HepG2 (cell line): Measurements from ENCODE around the gene SRXN1. TPM values are rescaled to one million over a fixed set of nuclear protein-coding genes. Genes with fewer than 3 reads are reported as not detected.

Source experiments
- AHDC1 ChIP-seq: sonication (generic); formaldehyde crosslinking; IDR thresholded peaks from 2 replicates; pipeline ENCODE4 v1.5.1; 2020; ENCODE audit warnings: mild to moderate bottlenecking, missing genetic modification reagents, borderline replicate concordance
- CBFB ChIP-seq: sonication (generic); formaldehyde crosslinking; IDR thresholded peaks from 2 replicates; pipeline ENCODE4 v1.4.0; 2020; ENCODE audit warnings: missing genetic modification reagents
- GTF3A ChIP-seq: sonication (generic); formaldehyde crosslinking; conservative IDR thresholded peaks from 2 replicates; pipeline ENCODE4 v1.4.0; 2020; ENCODE audit warnings: mild to moderate bottlenecking, missing genetic modification reagents
- HNRNPH1 ChIP-seq: fragments of 200-400 bp; formaldehyde crosslinking; optimal IDR thresholded peaks from 2 replicates; pipeline ENCODE3; 2017; ENCODE audit warnings: mild to moderate bottlenecking, low read depth, low read length
- MLLT10 ChIP-seq: sonication (generic); formaldehyde crosslinking; IDR thresholded peaks from 2 replicates; pipeline ENCODE4 v1.4.0; 2020; ENCODE audit warnings: missing genetic modification reagents
- NR1H2 ChIP-seq: sonication (generic); formaldehyde crosslinking; IDR thresholded peaks from 2 replicates; pipeline ENCODE4 v1.8.1; 2022; ENCODE audit warnings: low read depth, missing genetic modification reagents, borderline replicate concordance
- PCBP1 ChIP-seq: fragments of 200-400 bp; formaldehyde crosslinking; IDR thresholded peaks from 2 replicates; pipeline ENCODE4 v1.6.1; 2017; ENCODE audit warnings: mild to moderate bottlenecking, low read depth, low read length, borderline replicate concordance
- RFX1 ChIP-seq: fragments of 450-650 bp; IDR thresholded peaks from 2 replicates; pipeline ENCODE4 v1.6.1; 2017
- TFDP2 ChIP-seq: sonication (generic); formaldehyde crosslinking; IDR thresholded peaks from 2 replicates; pipeline ENCODE4 v1.4.0; 2020; ENCODE audit warnings: missing genetic modification reagents
- TP53 ChIP-seq: sonication (generic); formaldehyde crosslinking; conservative IDR thresholded peaks from 2 replicates; pipeline ENCODE4 v1.4.0; 2020; ENCODE audit warnings: missing genetic modification reagents
- ZBTB14 ChIP-seq: sonication (generic); formaldehyde crosslinking; IDR thresholded peaks from 2 replicates; pipeline ENCODE4 v1.4.0; 2020; ENCODE audit warnings: missing genetic modification reagents
- ZC3H4 ChIP-seq: sonication (generic); formaldehyde crosslinking; IDR thresholded peaks from 2 replicates; pipeline ENCODE4 v1.4.0; 2020; ENCODE audit warnings: missing genetic modification reagents, borderline replicate concordance
- ZIK1 ChIP-seq: sonication (generic); formaldehyde crosslinking; IDR thresholded peaks from 2 replicates; pipeline ENCODE4 v1.5.0; 2020; ENCODE audit warnings: mild to moderate bottlenecking, low read depth, missing genetic modification reagents, borderline replicate concordance
- ZNF329 ChIP-seq: sonication (generic); formaldehyde crosslinking; IDR thresholded peaks from 2 replicates; pipeline ENCODE4 v1.9.0; 2021; ENCODE audit warnings: low read depth, mild to moderate bottlenecking, missing genetic modification reagents
- ZNF367 ChIP-seq: sonication (generic); formaldehyde crosslinking; IDR thresholded peaks from 2 replicates; pipeline ENCODE4 v1.4.0; 2020; ENCODE audit warnings: missing genetic modification reagents, borderline replicate concordance
- ZNF879 ChIP-seq: sonication (generic); formaldehyde crosslinking; IDR thresholded peaks from 2 replicates; pipeline ENCODE4 v1.8.1; 2023; ENCODE audit warnings: missing genetic modification reagents
- polyA plus RNA-seq, 8 experiments: library from polyadenylated mRNA; depleted of rRNA in 3 of 8; stranded (reverse) in 7 of 8; unstranded in 1 of 8; fragments of >200 nt; fragmentation: Illumina TruSeq in 4 of 8; extraction: Trizol in 4 of 8; gene quantifications; 2 replicates each; pipeline versions ENCODE4 v1.2.1 to v1.2.3, GENCODE V29; 2011 to 2016; ENCODE audit warnings: low read depth in 4 of 8, missing spikeins in 1 of 8, mixed read lengths in 1 of 8; ENCODE audit not compliant: insufficient read depth in 1 of 8
- total RNA-seq, 5 experiments: library from RNA; depleted of rRNA; stranded (reverse); fragments of >200 nt; fragmentation: Illumina TruSeq; extraction: Trizol; gene quantifications; 2 replicates each; pipeline ENCODE4 v1.2.3, GENCODE V29; 2016; ENCODE audit warnings: low read depth in 1 of 5
- TF ChIP-seq, protein P1 (sequence below): sonication (generic); formaldehyde crosslinking; IDR thresholded peaks from 2 replicates; pipeline ENCODE4 v1.5.0; 2020; ENCODE audit warnings: missing genetic modification reagents
- TF ChIP-seq, protein P2 (sequence below): sonication (generic); formaldehyde crosslinking; IDR thresholded peaks from 2 replicates; pipeline ENCODE4 v1.8.1; 2023; ENCODE audit warnings: mild to moderate bottlenecking, moderate library complexity, missing genetic modification reagents

Gene SRXN1
- total and polyA plus RNA-seq, 2 of the 13 experiments (the other 11 are each of a cell fraction or from before 2014, with no cell fraction given), result 29.9 to 87.7 TPM

GRCh38 chr20:645318-646106 is 7.5 kb downstream of the SRXN1 start (continued):
- TF ChIP-seq ZNF879 (CRISPR knock-in tag) (0 out of 2 replicates have a peak, but pooled peaks have one; percentile 27), ZNF329 (no peak), ZNF367 (CRISPR knock-in tag) (no peak), PCBP1 (0 out of 2 replicates have a peak, but pooled peaks have one; percentile 75), HNRNPH1 (no peak), ZBTB14 (peak; percentile 41), TP53 (CRISPR knock-in tag) (0 out of 2 replicates have a peak, but pooled peaks have one; percentile 72), TFDP2 (CRISPR knock-in tag) (peak; percentile 94), RFX1 (no peak), GTF3A (CRISPR knock-in tag) (no peak), AHDC1 (CRISPR knock-in tag) (peak; percentile 68; the same call in 1 of the 2 replicates), NR1H2 (CRISPR knock-in tag) (no peak), CBFB (CRISPR knock-in tag) (peak; percentile 64), ZIK1 (CRISPR knock-in tag) (peak; percentile 49; the same call in 1 of the 2 replicates), ZC3H4 (CRISPR knock-in tag) (no peak), MLLT10 (CRISPR knock-in tag) (no peak)
- TF ChIP-seq, protein P1, sequence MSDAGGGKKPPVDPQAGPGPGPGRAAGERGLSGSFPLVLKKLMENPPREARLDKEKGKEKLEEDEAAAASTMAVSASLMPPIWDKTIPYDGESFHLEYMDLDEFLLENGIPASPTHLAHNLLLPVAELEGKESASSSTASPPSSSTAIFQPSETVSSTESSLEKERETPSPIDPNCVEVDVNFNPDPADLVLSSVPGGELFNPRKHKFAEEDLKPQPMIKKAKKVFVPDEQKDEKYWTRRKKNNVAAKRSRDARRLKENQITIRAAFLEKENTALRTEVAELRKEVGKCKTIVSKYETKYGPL, result peak; percentile 40; the same call in 1 of the 2 replicates
- TF ChIP-seq, protein P2, sequence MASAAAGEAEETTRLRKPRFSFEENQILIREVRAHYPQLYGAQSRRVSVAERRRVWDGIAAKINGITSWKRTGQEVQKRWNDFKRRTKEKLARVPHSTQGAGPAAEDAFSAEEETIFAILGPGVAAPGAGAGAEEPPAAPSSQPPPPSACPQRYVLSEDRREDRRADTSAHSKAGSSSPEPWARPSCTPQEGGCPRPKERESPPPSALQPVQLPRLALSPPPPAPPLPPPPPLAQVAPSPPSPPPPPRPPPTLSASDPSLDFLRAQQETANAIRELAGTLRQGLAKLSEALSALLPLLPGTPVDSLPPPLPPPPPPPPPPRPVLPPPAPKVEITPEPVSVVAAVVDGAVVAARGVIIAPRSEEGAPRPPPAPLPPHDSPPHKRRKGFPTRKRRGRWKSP (CRISPR knock-in tag), result peak; percentile 83; the same call in 1 of the 2 replicates
